Skeletal muscle tissue (tissue), 4 donors: ENCODE measurements around the gene CC2D1B. TPM values are rescaled to one million over a fixed set of nuclear protein-coding genes. Genes with fewer than 3 reads are reported as not detected.

ENCODE experiments used
- H3K27ac ChIP-seq: one replicate; pipeline ENCODE4 v1.7.0; 2013; ENCODE audit warnings: mild to moderate bottlenecking, low read depth, low read length, inconsistent platforms
- H3K27me3 ChIP-seq, 3 donors: one replicate each; pipeline ENCODE4 v1.7.0; 2013; ENCODE audit warnings: low read length in 3 of 3; ENCODE audit not compliant: control insufficient read depth in 3 of 3, insufficient read depth in 3 of 3
- H3K36me3 ChIP-seq, 3 donors: one replicate each; pipeline ENCODE4 v1.7.0; 2013; ENCODE audit warnings: low read length in 3 of 3; ENCODE audit not compliant: control insufficient read depth in 3 of 3, insufficient read depth in 3 of 3
- H3K4me1 ChIP-seq, 3 donors: one replicate each; pipeline ENCODE4 v1.7.0; 2013; ENCODE audit warnings: low read length in 3 of 3, mild to moderate bottlenecking in 3 of 3; ENCODE audit not compliant: control insufficient read depth in 3 of 3, insufficient read depth in 3 of 3
- H3K4me3 ChIP-seq, 3 donors: one replicate each; pipeline ENCODE4 v1.7.0; 2013; ENCODE audit warnings: low read length in 3 of 3
- H3K9ac ChIP-seq, 3 donors: one replicate each; pipeline ENCODE4 v1.7.0; 2013; ENCODE audit warnings: low read length in 3 of 3, mild to moderate bottlenecking in 3 of 3, moderate library complexity in 2 of 3, low read depth in 1 of 3
- H3K9me3 ChIP-seq, 3 donors: one replicate each; pipeline ENCODE4 v1.7.0; 2013; ENCODE audit warnings: low read length in 3 of 3; ENCODE audit not compliant: control insufficient read depth in 3 of 3
- total RNA-seq: library from RNA; depleted of rRNA; stranded (reverse); fragments of >200 nt; gene quantifications from one replicate; pipeline ENCODE4 v1.2.3, GENCODE V29; 2014
- donor health status: Osteomylitis.

Gene CC2D1B
- total RNA-seq, 1 donor from 2014 or later = 10.4 TPM

DNA sequence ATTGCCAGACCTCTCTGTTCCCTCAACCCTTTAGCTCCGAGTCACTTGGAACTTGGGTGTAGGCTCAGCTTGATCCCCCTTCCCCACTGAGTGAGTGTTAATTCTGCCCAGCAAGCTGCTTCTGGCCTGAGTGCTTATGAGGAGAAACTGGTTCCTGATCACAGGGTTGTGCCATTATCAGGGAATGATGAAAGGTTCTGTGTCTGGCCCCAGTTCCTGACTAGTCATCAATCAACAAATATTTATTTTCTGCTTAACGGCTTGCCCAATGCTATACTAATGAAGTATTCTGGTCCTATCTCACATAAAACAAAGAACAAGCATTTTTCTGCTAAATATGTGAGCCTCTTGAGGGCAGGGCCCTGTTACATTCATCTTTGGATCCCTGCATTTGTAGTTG is 20.8 kb downstream of the CC2D1B start:
- Histone ChIP-seq H3K4me3 (no peak overlapping the region), H3K27ac (no peak overlapping the region), H3K9ac (no peak overlapping the region), H3K4me1 (no peaks in the 10 kb centered on the region), H3K36me3 (peaks cover 4 to 18% (median 13%) of the 10 kb centered on the region in 3 donors), H3K27me3 (no peaks in the 10 kb centered on the region), H3K9me3 (no peaks in the 10 kb centered on the region)

DNA sequence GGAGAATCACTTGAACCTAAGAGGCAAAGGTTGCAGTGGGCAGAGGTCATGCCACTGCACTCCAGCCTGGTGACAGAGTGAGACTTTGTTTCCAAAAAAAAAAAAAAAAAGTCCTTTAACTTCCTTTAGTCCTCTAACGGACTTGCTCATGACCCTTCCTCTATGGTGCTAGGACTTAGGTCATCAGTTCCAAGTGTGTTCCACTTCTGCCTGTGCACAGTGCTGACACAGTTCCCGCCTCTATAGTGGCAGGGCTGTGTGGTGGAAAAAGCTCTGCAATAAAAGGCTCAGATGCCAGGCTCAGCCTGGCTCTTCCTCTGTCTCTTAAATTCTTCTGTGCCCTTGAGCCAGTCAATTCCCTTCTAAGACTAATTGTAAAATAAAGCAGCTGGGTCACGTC is 22.0 kb downstream of the CC2D1B start:
- H3K4me3 ChIP-seq = no peak overlapping the region
- H3K36me3 ChIP-seq = peaks cover 5 to 26% (median 25%) of the 10 kb centered on the region in 3 donors
- H3K9ac ChIP-seq = no peak overlapping the region

DNA sequence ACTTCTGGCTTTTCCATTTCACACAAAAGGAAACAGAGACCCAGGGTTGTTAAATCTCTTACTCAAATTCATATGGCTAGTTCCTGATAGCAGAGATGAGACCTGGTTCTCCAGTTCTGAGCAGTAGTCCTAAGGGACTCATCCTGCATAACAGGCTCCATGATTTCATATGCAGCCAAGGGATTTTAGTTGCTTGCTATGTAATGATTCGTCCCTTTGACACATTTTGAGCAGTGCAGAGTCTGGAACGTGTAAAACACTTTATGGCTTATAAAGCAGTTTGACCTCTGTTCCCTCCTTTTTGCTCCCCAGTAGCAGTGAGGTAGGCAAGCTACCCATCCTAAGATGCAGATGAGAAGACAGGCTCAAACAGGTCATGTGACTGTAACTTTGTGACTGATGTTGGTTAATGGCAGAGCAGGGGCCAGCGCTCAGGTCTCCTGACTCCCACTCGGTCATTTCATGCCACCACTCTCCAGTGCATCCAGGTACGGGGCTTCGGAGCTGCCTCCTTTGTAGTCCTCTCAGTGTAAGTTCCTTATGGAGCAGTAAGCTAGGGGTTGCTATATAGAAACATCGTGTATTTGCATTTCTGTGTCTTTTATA is 24.2 kb downstream of the CC2D1B start:
- H3K27ac ChIP-seq = no peak overlapping the region
- no peak overlapping the region for H3K9ac ChIP-seq
- peaks cover 12 to 33% (median 31%) of the 10 kb centered on the region in 3 donors for H3K36me3 ChIP-seq
- H3K9me3 ChIP-seq = no peaks in the 10 kb centered on the region
- H3K4me3 ChIP-seq = no peak overlapping the region
- H3K4me1 ChIP-seq = no peaks in the 10 kb centered on the region
- no peaks in the 10 kb centered on the region for H3K27me3 ChIP-seq

More for the DNA sequence above, 22.0 kb downstream of the CC2D1B start:
- no peak overlapping the region for H3K27ac ChIP-seq
- H3K4me1 ChIP-seq = no peaks in the 10 kb centered on the region
- no peaks in the 10 kb centered on the region for H3K27me3 ChIP-seq
- no peaks in the 10 kb centered on the region for H3K9me3 ChIP-seq

DNA sequence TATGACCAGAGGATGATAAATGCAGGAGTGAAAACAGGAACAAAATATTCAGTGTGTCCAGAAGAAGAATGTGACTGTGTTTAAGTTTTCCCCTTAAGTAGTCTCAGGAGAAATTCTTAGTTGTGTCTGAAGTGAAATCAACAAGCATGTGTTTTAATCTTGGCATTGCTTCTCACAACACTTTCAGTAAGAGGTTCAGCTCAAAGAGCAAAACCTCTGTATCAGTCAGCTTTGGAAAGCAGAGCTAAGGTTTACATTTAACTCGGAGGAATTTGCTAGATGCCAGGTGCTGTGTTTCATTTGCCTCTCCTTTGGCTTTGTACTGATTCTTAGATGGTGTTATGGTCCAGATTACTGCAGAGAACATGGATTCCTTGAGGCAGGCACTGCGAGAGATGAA is 28.6 kb downstream of the CC2D1B start:
- Histone ChIP-seq H3K4me1 (peaks cover 0 to 4% (median 0%) of the 10 kb centered on the region in 3 donors), H3K27me3 (no peaks in the 10 kb centered on the region), H3K9ac (no peak overlapping the region), H3K36me3 (peaks cover 17 to 25% (median 24%) of the 10 kb centered on the region in 3 donors), H3K9me3 (no peaks in the 10 kb centered on the region), H3K4me3 (no peak overlapping the region), H3K27ac (no peak overlapping the region)

DNA sequence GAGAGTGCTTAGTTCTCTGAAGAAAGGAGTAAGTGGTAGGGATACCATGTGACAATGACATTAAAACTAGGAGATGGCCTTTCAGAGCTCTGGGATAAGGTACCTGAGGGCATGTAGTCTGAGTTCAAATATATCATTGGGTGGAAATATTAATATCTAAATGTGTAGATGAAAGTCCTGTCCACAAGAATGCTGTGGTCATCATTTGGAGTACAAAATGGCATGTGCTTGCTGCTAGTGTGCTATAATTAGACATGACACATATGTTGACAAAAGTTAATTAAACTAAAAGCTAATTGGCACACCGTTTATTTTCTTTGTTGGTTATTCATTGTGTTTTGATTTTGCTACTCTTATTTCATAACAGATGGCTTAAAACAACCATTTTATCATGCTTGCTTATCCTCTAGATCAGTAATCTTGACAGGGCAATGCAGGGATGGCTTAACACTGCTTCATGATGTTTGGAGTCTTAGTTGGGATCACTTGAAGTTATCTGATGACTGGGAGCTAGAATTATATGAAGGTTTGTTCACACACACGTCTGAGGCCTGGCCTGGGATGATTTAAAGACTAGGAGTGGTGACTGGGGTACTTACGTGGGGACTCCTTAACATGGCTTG is 31.0 kb downstream of the CC2D1B start:
- H3K4me3 ChIP-seq = no peak overlapping the region
- H3K27ac ChIP-seq = no peak overlapping the region
- H3K36me3 ChIP-seq = peaks cover 15 to 22% (median 17%) of the 10 kb centered on the region in 3 donors
- H3K4me1 ChIP-seq = peaks cover 0 to 4% (median 0%) of the 10 kb centered on the region in 3 donors
- no peaks in the 10 kb centered on the region for H3K27me3 ChIP-seq
- H3K9ac ChIP-seq = no peak overlapping the region
- H3K9me3 ChIP-seq = no peaks in the 10 kb centered on the region

DNA sequence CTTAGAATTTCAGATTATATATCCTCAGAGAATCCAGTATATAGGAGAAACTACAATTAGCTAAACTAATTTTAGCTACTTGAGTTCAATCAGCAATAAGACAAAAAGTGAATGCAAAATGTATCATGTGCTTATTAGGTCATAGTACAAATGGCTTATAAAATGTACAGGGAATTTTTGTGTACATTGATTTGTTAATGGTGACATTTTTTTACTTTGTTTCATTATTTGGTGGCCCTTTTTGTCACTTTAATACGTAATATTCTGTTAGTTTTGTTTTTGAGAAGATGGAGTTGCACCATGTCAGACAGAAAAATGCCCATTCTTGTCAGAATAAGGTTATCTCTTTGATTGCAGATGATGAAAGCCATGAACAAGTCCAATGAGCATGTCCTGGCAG is 33.6 kb downstream of the CC2D1B start:
- H3K27ac ChIP-seq = no peak overlapping the region
- H3K4me1 ChIP-seq = peaks cover 0 to 4% (median 0%) of the 10 kb centered on the region in 3 donors
- H3K9ac ChIP-seq = no peak overlapping the region

DNA sequence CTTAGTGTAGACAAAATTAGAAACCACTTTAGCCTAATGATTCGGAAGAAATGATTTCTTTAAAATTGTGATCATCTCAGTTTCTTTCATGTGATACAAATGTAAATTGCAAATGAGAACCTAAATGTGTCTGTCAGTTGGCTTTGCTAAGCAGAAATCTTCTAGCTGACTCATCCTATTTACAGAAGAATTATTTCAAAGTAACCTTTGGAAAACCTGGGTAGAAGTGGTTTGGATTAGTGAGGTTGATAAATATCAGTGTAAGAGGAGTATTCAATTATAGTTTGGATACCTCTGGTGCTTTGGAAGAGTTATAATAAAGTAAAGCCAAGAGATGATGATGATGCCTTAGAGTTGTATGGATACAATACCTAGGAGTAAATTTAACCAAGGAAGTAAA is 37.4 kb downstream of the CC2D1B start:
- no peak overlapping the region for H3K9ac ChIP-seq
- no peak overlapping the region for H3K27ac ChIP-seq
- no peaks in the 10 kb centered on the region for H3K4me1 ChIP-seq
- H3K36me3 ChIP-seq = peaks cover 0 to 4% (median 3%) of the 10 kb centered on the region in 3 donors
- no peak overlapping the region for H3K4me3 ChIP-seq
- H3K9me3 ChIP-seq = no peaks in the 10 kb centered on the region
- H3K27me3 ChIP-seq = no peaks in the 10 kb centered on the region

More for the DNA sequence above, 33.6 kb downstream of the CC2D1B start:
- H3K27me3 ChIP-seq = no peaks in the 10 kb centered on the region
- no peaks in the 10 kb centered on the region for H3K9me3 ChIP-seq
- peaks cover 3 to 7% (median 6%) of the 10 kb centered on the region in 3 donors for H3K36me3 ChIP-seq
- H3K4me3 ChIP-seq = no peak overlapping the region

DNA sequence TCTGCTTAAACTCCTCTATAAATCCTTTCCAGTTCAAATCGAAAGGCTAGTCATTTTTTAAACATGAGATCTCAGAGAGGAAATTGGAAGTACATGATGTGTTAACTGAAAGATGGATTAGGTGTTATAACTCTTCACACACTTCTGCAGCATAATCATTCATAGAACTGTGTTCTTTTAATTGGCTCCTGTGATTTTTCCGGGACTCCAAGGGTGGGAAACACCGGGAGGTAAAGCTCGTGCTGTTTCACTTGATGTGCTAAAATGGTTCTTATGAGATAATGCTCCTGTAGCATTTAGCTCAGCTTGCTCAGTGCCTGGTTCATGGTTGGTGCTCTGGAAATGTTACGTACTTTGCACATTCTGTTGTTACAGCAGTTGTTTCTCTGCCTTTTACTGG is 40.2 kb downstream of the CC2D1B start:
- Histone ChIP-seq H3K4me3 (no peak overlapping the region), H3K36me3 (peaks cover 0 to 2% (median 0%) of the 10 kb centered on the region in 3 donors), H3K4me1 (no peaks in the 10 kb centered on the region), H3K27ac (no peak overlapping the region), H3K27me3 (no peaks in the 10 kb centered on the region), H3K9me3 (no peaks in the 10 kb centered on the region), H3K9ac (no peak overlapping the region)

DNA sequence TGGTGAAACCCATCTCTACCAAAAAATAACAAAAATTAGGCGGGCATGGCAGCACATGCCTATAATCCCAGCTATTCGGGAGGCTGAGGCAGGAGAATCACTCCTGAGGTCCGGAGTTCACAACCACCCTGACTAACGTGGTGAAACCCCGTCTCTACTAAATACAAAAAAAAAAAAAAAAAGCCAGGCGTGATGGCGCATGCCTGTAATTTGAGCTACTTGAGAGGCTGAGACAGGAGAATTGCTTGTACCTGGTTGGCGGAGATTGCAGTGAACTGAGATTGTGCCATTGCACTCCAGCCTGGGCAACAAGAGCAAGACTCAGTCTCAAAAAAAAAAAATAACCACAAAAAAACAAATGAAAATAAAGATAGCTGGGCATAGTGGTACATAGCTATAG is 42.3 kb downstream of the CC2D1B start:
- H3K9ac ChIP-seq = no peak overlapping the region
- H3K4me1 ChIP-seq = no peaks in the 10 kb centered on the region
- H3K4me3 ChIP-seq = no peak overlapping the region
- no peaks in the 10 kb centered on the region for H3K9me3 ChIP-seq
- no peaks in the 10 kb centered on the region for H3K27me3 ChIP-seq
- H3K36me3 ChIP-seq = peaks cover 0 to 2% (median 0%) of the 10 kb centered on the region in 3 donors
- no peak overlapping the region for H3K27ac ChIP-seq

DNA sequence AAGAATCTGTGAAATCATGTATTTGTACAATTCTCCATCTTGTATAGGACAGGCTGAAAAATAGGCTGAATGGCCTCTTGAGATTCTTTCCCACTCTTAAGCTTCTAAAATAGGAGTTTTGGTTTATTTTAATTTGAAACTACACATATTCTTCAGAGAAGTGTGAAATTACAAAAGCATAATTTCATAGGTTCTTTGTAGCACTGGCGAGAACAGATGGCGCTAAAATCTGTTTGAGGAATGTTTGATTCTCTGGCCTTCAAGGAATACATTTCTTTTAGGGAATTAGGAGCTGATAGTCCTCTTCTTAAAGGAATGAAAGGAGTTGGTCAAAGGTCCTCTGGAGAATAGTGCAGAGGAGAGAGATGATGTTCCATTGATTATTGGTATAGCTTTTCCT is 44.9 kb downstream of the CC2D1B start:
- H3K4me3 ChIP-seq = no peak overlapping the region
- no peak overlapping the region for H3K9ac ChIP-seq
- no peaks in the 10 kb centered on the region for H3K27me3 ChIP-seq
- no peaks in the 10 kb centered on the region for H3K9me3 ChIP-seq
- no peak overlapping the region for H3K27ac ChIP-seq
- peaks cover 0 to 2% (median 0%) of the 10 kb centered on the region in 3 donors for H3K36me3 ChIP-seq
- no peaks in the 10 kb centered on the region for H3K4me1 ChIP-seq
